Thyroid gland (tissue), 4 donors: ENCODE measurements around the gene SREK1IP1. TPM values are rescaled to one million over a fixed set of nuclear protein-coding genes. Genes with fewer than 3 reads are reported as not detected.
A peak's percentile ranks its signal among the peaks of the same experiment; 100 is the strongest.

ENCODE experiments used
- DNase-seq, 2 donors: peaks; one replicate each; pipeline ENCODE4 v3.0.0-alpha.2; 2019
- H3K27ac ChIP-seq, 3 donors: fragments of 200-600 bp; sonication (generic); 1 replicate in 2 of 3; 2 replicates in 1 of 3; pipeline ENCODE4 v1.5.1; 2016 to 2019; ENCODE audit warnings: mild to moderate bottlenecking in 1 of 3, moderate library complexity in 1 of 3
- H3K27me3 ChIP-seq: fragments of 200-600 bp; sonication (generic); one replicate; pipeline ENCODE4 v1.5.1; 2019
- H3K36me3 ChIP-seq, 2 donors: fragments of 200-600 bp; sonication (generic); one replicate each; pipeline ENCODE4 v1.5.1; 2016 to 2019
- H3K4me1 ChIP-seq, 2 donors: fragments of 200-600 bp; sonication (generic); one replicate each; pipeline ENCODE4 v1.5.1; 2017 to 2019
- H3K4me3 ChIP-seq, 3 donors: fragments of 200-600 bp; sonication (generic); replicated peaks in 1 of 3; 1 replicate in 2 of 3; 2 replicates in 1 of 3; pipeline ENCODE4 v1.5.1; 2016; ENCODE audit warnings: mild to moderate bottlenecking in 1 of 3
- H3K9me3 ChIP-seq: fragments of 200-600 bp; sonication (generic); one replicate; pipeline ENCODE4 v1.5.1; 2017
- CTCF ChIP-seq, 6 experiments: fragments of 200-600 bp in 3 of 6; fragments of 450-650 bp in 3 of 6; sonication (generic) in 3 of 6; IDR thresholded peaks; one replicate each; pipeline ENCODE4 v1.5.1; 2016 to 2019; ENCODE audit warnings: antibody characterized with exemption in 6 of 6, mild to moderate bottlenecking in 2 of 6, inconsistent platforms in 1 of 6, moderate library complexity in 1 of 6
- POLR2A ChIP-seq, 2 donors: fragments of 450-650 bp; IDR thresholded peaks; one replicate each; pipeline ENCODE4 v1.6.1; 2017; ENCODE audit warnings: antibody characterized with exemption in 2 of 2, mild to moderate bottlenecking in 2 of 2, moderate library complexity in 1 of 2
- WGBS, 2 donors: methylation state at CpG; one replicate each; pipeline ENCODE4 v1.1.5; 2017; 5-methylcytosine and 5-hydroxymethylcytosine counted together
- intact Hi-C: fragments of 100-400 bp; cut with DNase I; formaldehyde crosslinking; loops from one replicate; pipeline ENCODE4 v1.15.1; 2023
- total RNA-seq, 4 donors: library from RNA; depleted of rRNA; stranded (reverse); fragments of >200 nt; gene quantifications; one replicate each; pipeline ENCODE4 v1.2.3, GENCODE V29; 2016

Gene SREK1IP1
- total RNA-seq, 4 donors from 2014 or later = 8.5 to 10.5 (median 9.8) TPM

- H3K27me3 ChIP-seq = no peaks in the 10 kb centered on the region
- intact Hi-C loops = loop anchor here (5.0 kb wide), 1 partner anchor 152 kb away; no protein-coding TSS in a partner anchor
- DNase-seq = peak; percentile 66 to 74
- no peaks in the 10 kb centered on the region for H3K4me1 ChIP-seq
- WGBS, 2 donors = 6 to 9% methylated on average over 3 of the region's 3 CpGs
- H3K36me3 ChIP-seq = no peaks in the 10 kb centered on the region
- TF ChIP-seq POLR2A (IDR thresholded peaks at IDR 0.05) (no peak), CTCF (IDR thresholded peaks at IDR 0.05) (peak in 5 of 6 experiments; percentile 58 to 80 (median 73))
- no peaks in the 10 kb centered on the region for H3K9me3 ChIP-seq
- H3K4me3 ChIP-seq = no peak overlapping the region
- H3K27ac ChIP-seq = no peak overlapping the region
Measured at GRCh38 chr5:64784451-64785025, 16.0 kb upstream of the SREK1IP1 start.

GRCh38 chr5:64775291-64775690 lies 6.8 kb upstream of the SREK1IP1 start:
- H3K27ac ChIP-seq = no peak overlapping the region
- H3K4me3 ChIP-seq = no peak overlapping the region
- intact Hi-C loops = no loop called here
- H3K27me3 ChIP-seq = no peaks in the 10 kb centered on the region
- H3K4me1 ChIP-seq = peaks cover 2 to 4% of the 10 kb centered on the region in 2 donors
- no peaks in the 10 kb centered on the region for H3K36me3 ChIP-seq
- DNase-seq = no peak
- no peaks in the 10 kb centered on the region for H3K9me3 ChIP-seq
- 72 to 82% methylated on average over 1 of the region's 1 CpG for WGBS, 2 donors
- no peak for TF ChIP-seq POLR2A (IDR thresholded peaks at IDR 0.05)
- no peak for TF ChIP-seq CTCF (IDR thresholded peaks at IDR 0.05)

GRCh38 chr5:64773533-64773932 lies 5.0 kb upstream of the SREK1IP1 start:
- intact Hi-C loops = no loop called here
- Histone ChIP-seq H3K27me3 (no peaks in the 10 kb centered on the region), H3K4me3 (no peak overlapping the region), H3K27ac (no peak overlapping the region), H3K4me1 (peaks cover 12 to 16% of the 10 kb centered on the region in 2 donors), H3K36me3 (no peaks in the 10 kb centered on the region), H3K9me3 (no peaks in the 10 kb centered on the region)
- DNase-seq = no peak
- WGBS, 2 donors = 78 to 84% methylated on average over 1 of the region's 1 CpG
- TF ChIP-seq POLR2A (IDR thresholded peaks at IDR 0.05) (no peak), CTCF (IDR thresholded peaks at IDR 0.05) (no peak)

GRCh38 chr5:64771736-64772135 lies 3.2 kb upstream of the SREK1IP1 start:
- Histone ChIP-seq H3K36me3 (no peaks in the 10 kb centered on the region), H3K9me3 (no peaks in the 10 kb centered on the region), H3K4me3 (no peak overlapping the region), H3K4me1 (peaks cover 21 to 28% of the 10 kb centered on the region in 2 donors), H3K27ac (no peak overlapping the region), H3K27me3 (no peaks in the 10 kb centered on the region)
- 90 to 91% methylated on average over 4 of the region's 4 CpGs for WGBS, 2 donors
- intact Hi-C loops = no loop called here
- TF ChIP-seq POLR2A (IDR thresholded peaks at IDR 0.05) (no peak), CTCF (IDR thresholded peaks at IDR 0.05) (no peak)
- DNase-seq = no peak

GRCh38 chr5:64769855-64770254 lies 1.4 kb upstream of the SREK1IP1 start:
- H3K4me1 ChIP-seq = peaks cover 30 to 34% of the 10 kb centered on the region in 2 donors
- no peaks in the 10 kb centered on the region for H3K27me3 ChIP-seq

More at GRCh38 chr5:64769855-64770254, 1.4 kb upstream of the SREK1IP1 start:
- Histone ChIP-seq H3K36me3 (no peaks in the 10 kb centered on the region), H3K9me3 (no peaks in the 10 kb centered on the region), H3K27ac (no peak overlapping the region), H3K4me3 (peak overlapping the region in 1 of 3 donors; percentile 80)
- TF ChIP-seq CTCF (IDR thresholded peaks at IDR 0.05) = no peak
- TF ChIP-seq POLR2A (IDR thresholded peaks at IDR 0.05) = no peak
- intact Hi-C loops = no loop called here
- DNase-seq = no peak
